ENCODE data around the gene INHA.

The INHA gene

GRCh38 chr2:219560893-219561178 lies 11.3 kb upstream of the INHA start:
- DNase-seq (ENCODE audit: extremely low spot score): no peak
- ChIA-PET CTCF (interaction anchor here (0.7 to 5.3 kb wide), 35 partner anchors 9 to 358 kb away, joined by 3 to 66 read pairs (median 6); partner anchors contain the start of genes CHPF, DNPEP, INHA and OBSL1), POLR2A (no interaction called here)
- no peak for TF ChIP-seq CTCF (IDR thresholded peaks at IDR 0.05; ENCODE audit: control extremely low read depth, extremely low read depth, low read depth, missing control alignments)

- DNase-seq (ENCODE audit: extremely low spot score): no peak
- TF ChIP-seq CTCF (IDR thresholded peaks at IDR 0.05; ENCODE audit: control extremely low read depth, extremely low read depth, low read depth, missing control alignments): no peak
- CTCF ChIA-PET: interaction anchor here (0.8 to 5.3 kb wide), 28 partner anchors 9 to 173 kb away, joined by 3 to 66 read pairs (median 6); partner anchors contain the start of genes CHPF, DNPEP, INHA and OBSL1
- POLR2A ChIA-PET: no interaction called here
Observed at GRCh38 chr2:219561179-219562048, 10.7 kb upstream of the INHA start.

GRCh38 chr2:219562049-219563020 lies 9.8 kb upstream of the INHA start:
- no peak for TF ChIP-seq CTCF (IDR thresholded peaks at IDR 0.05; ENCODE audit: control extremely low read depth, extremely low read depth, low read depth, missing control alignments)
- no peak for DNase-seq (ENCODE audit: extremely low spot score)

GRCh38 chr2:219563271-219563928 lies 8.7 kb upstream of the INHA start:
- CTCF ChIA-PET: interaction anchor here (1.2 to 5.3 kb wide), 3 partner anchors 13 to 161 kb away, joined by 3 to 66 read pairs (median 38); partner anchors contain the start of genes CHPF and TMEM198
- DNase-seq (ENCODE audit: extremely low spot score): no peak
- POLR2A ChIA-PET: no interaction called here
- TF ChIP-seq CTCF (IDR thresholded peaks at IDR 0.05; ENCODE audit: control extremely low read depth, extremely low read depth, low read depth, missing control alignments): no peak

More at GRCh38 chr2:219562049-219563020, 9.8 kb upstream of the INHA start:
- POLR2A ChIA-PET: no interaction called here
- CTCF ChIA-PET: interaction anchor here (1.1 to 5.3 kb wide), 11 partner anchors 9 to 160 kb away, joined by 3 to 66 read pairs (median 13); partner anchors contain the start of genes CHPF, INHA, OBSL1 and STK11IP

- CTCF ChIA-PET: interaction anchor here (1.4 to 2.3 kb wide), 2 partner anchors 10 to 35 kb away, joined by 3 to 7 read pairs; no protein-coding TSS in a partner anchor
Observed at GRCh38 chr2:219565130-219566080, 6.7 kb upstream of the INHA start.

More at GRCh38 chr2:219565130-219566080, 6.7 kb upstream of the INHA start:
- POLR2A ChIA-PET: no interaction called here
- no peak for TF ChIP-seq CTCF (IDR thresholded peaks at IDR 0.05; ENCODE audit: control extremely low read depth, extremely low read depth, low read depth, missing control alignments)
- no peak for DNase-seq (ENCODE audit: extremely low spot score)

Measured in GM10248 (cell line).